HepG2 (cell line): Measurements from ENCODE around the gene DENND4C. TPM values are rescaled to one million over a fixed set of nuclear protein-coding genes. Genes with fewer than 3 reads are reported as not detected.
A peak's percentile ranks its signal among the peaks of the same experiment; 100 is the strongest.

ENCODE experiments used
- CENPT ChIP-seq: sonication (generic); formaldehyde crosslinking; IDR thresholded peaks from 2 replicates; pipeline ENCODE4 v1.8.0; 2022; ENCODE audit warnings: low read depth, mild to moderate bottlenecking, moderate library complexity, missing genetic modification reagents
- DMTF1 ChIP-seq: sonication (generic); formaldehyde crosslinking; IDR thresholded peaks from 2 replicates; pipeline ENCODE4 v1.4.0; 2020; ENCODE audit warnings: mild to moderate bottlenecking, missing genetic modification reagents
- KDM2A ChIP-seq: sonication (generic); formaldehyde crosslinking; IDR thresholded peaks from 2 replicates; pipeline ENCODE4 v1.4.0; 2020; ENCODE audit warnings: low read depth, missing genetic modification reagents, borderline replicate concordance
- KDM4B ChIP-seq: sonication (generic); formaldehyde crosslinking; IDR thresholded peaks from 2 replicates; pipeline ENCODE4 v1.4.0; 2020; ENCODE audit warnings: missing genetic modification reagents
- MEIS1 ChIP-seq: sonication (generic); formaldehyde crosslinking; IDR thresholded peaks from 2 replicates; pipeline ENCODE4 v1.9.0; 2021; ENCODE audit warnings: mild to moderate bottlenecking, missing genetic modification reagents, moderate library complexity, borderline replicate concordance
- NFATC3 ChIP-seq: sonication (generic); formaldehyde crosslinking; IDR thresholded peaks from 2 replicates; pipeline ENCODE4 v1.5.1; 2020; ENCODE audit warnings: mild to moderate bottlenecking, missing genetic modification reagents
- PBX3 ChIP-seq: sonication (generic); formaldehyde crosslinking; IDR thresholded peaks from 2 replicates; pipeline ENCODE4 v1.8.1; 2023; ENCODE audit warnings: missing genetic modification reagents, inconsistent platforms, borderline replicate concordance
- PITX1 ChIP-seq: sonication (generic); formaldehyde crosslinking; IDR thresholded peaks from 2 replicates; pipeline ENCODE4 v1.5.1; 2020; ENCODE audit warnings: mild to moderate bottlenecking, missing genetic modification reagents
- SALL1 ChIP-seq: sonication (generic); formaldehyde crosslinking; IDR thresholded peaks from 2 replicates; pipeline ENCODE4 v1.8.0; 2022; ENCODE audit warnings: mild to moderate bottlenecking, missing genetic modification reagents
- SYNCRIP ChIP-seq: fragments of 200-400 bp; formaldehyde crosslinking; IDR thresholded peaks from 2 replicates; pipeline ENCODE4 v1.6.1; 2018; ENCODE audit warnings: mild to moderate bottlenecking, low read depth, low read length; ENCODE audit not compliant: insufficient read depth
- TERF1 ChIP-seq: sonication (generic); formaldehyde crosslinking; IDR thresholded peaks from 2 replicates; pipeline ENCODE4 v1.8.0; 2022; ENCODE audit warnings: mild to moderate bottlenecking, missing genetic modification reagents, moderate library complexity
- THAP11 ChIP-seq: IDR thresholded peaks from 2 replicates; pipeline ENCODE4 v1.6.1; 2016; ENCODE audit warnings: missing biosample characterization, missing genetic modification reagents
- ZNF101 ChIP-seq: sonication (generic); formaldehyde crosslinking; IDR thresholded peaks from 2 replicates; pipeline ENCODE4 v1.4.0; 2020; ENCODE audit warnings: mild to moderate bottlenecking, low read depth, missing genetic modification reagents, borderline replicate concordance
- ZNF280D ChIP-seq: sonication (generic); formaldehyde crosslinking; IDR thresholded peaks from 2 replicates; pipeline ENCODE4 v1.5.1; 2020; ENCODE audit warnings: mild to moderate bottlenecking, missing genetic modification reagents
- ZNF337 ChIP-seq: sonication (generic); formaldehyde crosslinking; IDR thresholded peaks from 2 replicates; pipeline ENCODE4 v1.5.1; 2020; ENCODE audit warnings: missing genetic modification reagents, low read depth, mild to moderate bottlenecking, borderline replicate concordance
- ZNF512 ChIP-seq: sonication (generic); formaldehyde crosslinking; IDR thresholded peaks from 2 replicates; pipeline ENCODE4 v1.4.0; 2020; ENCODE audit warnings: mild to moderate bottlenecking, missing genetic modification reagents
- ZNF564 ChIP-seq: sonication (generic); formaldehyde crosslinking; IDR thresholded peaks from 2 replicates; pipeline ENCODE4 v1.8.1; 2023; ENCODE audit warnings: mild to moderate bottlenecking, missing genetic modification reagents
- ZNF878 ChIP-seq: sonication (generic); formaldehyde crosslinking; IDR thresholded peaks from 2 replicates; pipeline ENCODE4 v1.8.1; 2023; ENCODE audit warnings: mild to moderate bottlenecking, missing genetic modification reagents, moderate library complexity
- polyA plus RNA-seq, 8 experiments: library from polyadenylated mRNA; depleted of rRNA in 3 of 8; stranded (reverse) in 7 of 8; unstranded in 1 of 8; fragments of >200 nt; fragmentation: Illumina TruSeq in 4 of 8; extraction: Trizol in 4 of 8; gene quantifications; 2 replicates each; pipeline versions ENCODE4 v1.2.1 to v1.2.3, GENCODE V29; 2011 to 2016; ENCODE audit warnings: low read depth in 4 of 8, missing spikeins in 1 of 8, mixed read lengths in 1 of 8; ENCODE audit not compliant: insufficient read depth in 1 of 8
- total RNA-seq, 5 experiments: library from RNA; depleted of rRNA; stranded (reverse); fragments of >200 nt; fragmentation: Illumina TruSeq; extraction: Trizol; gene quantifications; 2 replicates each; pipeline ENCODE4 v1.2.3, GENCODE V29; 2016; ENCODE audit warnings: low read depth in 1 of 5

DENND4C gene
- total and polyA plus RNA-seq, 2 of the 13 experiments (the other 11 are each of a cell fraction or from before 2014, with no cell fraction given): 19.1 to 27.2 TPM

- TF ChIP-seq NFATC3 (CRISPR knock-in tag) (no peak), ZNF564 (CRISPR knock-in tag) (no peak; the same call in 1 of the 2 replicates), THAP11 (CRISPR knock-in tag) (no peak), MEIS1 (CRISPR knock-in tag) (no peak), ZNF101 (CRISPR knock-in tag) (no peak), KDM4B (CRISPR knock-in tag) (no peak), ZNF280D (CRISPR knock-in tag) (no peak; the same call in 1 of the 2 replicates), SYNCRIP (no peak), PITX1 (CRISPR knock-in tag) (0 out of 2 replicates have a peak, but pooled peaks have one; percentile 33), ZNF878 (CRISPR knock-in tag) (0 out of 2 replicates have a peak, but pooled peaks have one; percentile 30), ZNF512 (CRISPR knock-in tag) (no peak), CENPT (no peak; the same call in 1 of the 2 replicates), DMTF1 (no peak), PBX3 (CRISPR knock-in tag) (no peak), SALL1 (CRISPR knock-in tag) (no peak; the same call in 1 of the 2 replicates), TERF1 (CRISPR knock-in tag) (0 out of 2 replicates have a peak, but pooled peaks have one; percentile 8), ZNF337 (CRISPR knock-in tag) (no peak), KDM2A (CRISPR knock-in tag) (0 out of 2 replicates have a peak, but pooled peaks have one; percentile 20)
These were observed 718 bp upstream of the DENND4C start (continued) for GRCh38 chr9:19229595-19230354.
